ENCODE measurements around the gene TAS1R3.

The TAS1R3 gene

DNA sequence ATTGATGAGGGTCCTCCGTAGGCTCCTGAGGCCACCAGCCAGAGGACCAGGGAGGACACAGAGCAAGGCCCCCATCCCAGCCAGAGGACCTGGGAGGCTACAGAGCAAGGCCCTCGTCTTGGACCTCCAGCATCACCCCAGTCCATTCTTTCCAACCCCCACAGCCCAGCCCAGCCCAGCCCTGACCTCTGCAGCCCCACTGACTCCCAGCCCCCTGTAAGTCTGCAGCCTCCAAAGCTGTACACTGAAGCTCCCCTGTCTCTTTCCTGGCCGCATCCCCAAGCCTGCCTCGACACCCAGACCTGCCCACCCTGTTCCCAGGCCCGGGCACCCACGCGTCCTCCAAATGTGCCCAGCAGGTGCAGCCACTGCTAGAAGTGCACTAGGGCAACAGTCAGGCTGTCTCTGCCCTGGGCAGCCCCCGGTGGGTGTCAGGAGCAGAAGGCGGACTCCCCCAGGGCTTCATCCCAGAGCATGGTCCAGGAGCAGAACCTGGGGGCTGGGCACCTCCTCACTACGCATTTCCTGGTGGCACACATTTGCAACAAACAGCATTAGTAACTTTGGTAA, 16.0 kb downstream of the TAS1R3 start:
- no peak for DNase-seq (ENCODE audit: low read depth, low spot score)
- Histone ChIP-seq H3K27ac (ENCODE audit: low read length) (no peak overlapping the region), H3K4me1 (ENCODE audit: control insufficient read depth, insufficient read depth, low read length) (peaks cover 11% of the 10 kb centered on the region), H3K4me3 (ENCODE audit: low read length) (no peak overlapping the region), H3K36me3 (ENCODE audit: control insufficient read depth, insufficient read depth, low read length) (no peaks in the 10 kb centered on the region; the same call in 1 of the 2 replicates), H3K9me3 (ENCODE audit: control insufficient read depth, insufficient read depth, low read length) (no peaks in the 10 kb centered on the region), H3K27me3 (ENCODE audit: control insufficient read depth, insufficient read depth, low read length) (no peaks in the 10 kb centered on the region)
- no CpG with 5 or more reads among the region's 10 CpGs for WGBS (ENCODE audit: insufficient coverage, insufficient read length)

DNA sequence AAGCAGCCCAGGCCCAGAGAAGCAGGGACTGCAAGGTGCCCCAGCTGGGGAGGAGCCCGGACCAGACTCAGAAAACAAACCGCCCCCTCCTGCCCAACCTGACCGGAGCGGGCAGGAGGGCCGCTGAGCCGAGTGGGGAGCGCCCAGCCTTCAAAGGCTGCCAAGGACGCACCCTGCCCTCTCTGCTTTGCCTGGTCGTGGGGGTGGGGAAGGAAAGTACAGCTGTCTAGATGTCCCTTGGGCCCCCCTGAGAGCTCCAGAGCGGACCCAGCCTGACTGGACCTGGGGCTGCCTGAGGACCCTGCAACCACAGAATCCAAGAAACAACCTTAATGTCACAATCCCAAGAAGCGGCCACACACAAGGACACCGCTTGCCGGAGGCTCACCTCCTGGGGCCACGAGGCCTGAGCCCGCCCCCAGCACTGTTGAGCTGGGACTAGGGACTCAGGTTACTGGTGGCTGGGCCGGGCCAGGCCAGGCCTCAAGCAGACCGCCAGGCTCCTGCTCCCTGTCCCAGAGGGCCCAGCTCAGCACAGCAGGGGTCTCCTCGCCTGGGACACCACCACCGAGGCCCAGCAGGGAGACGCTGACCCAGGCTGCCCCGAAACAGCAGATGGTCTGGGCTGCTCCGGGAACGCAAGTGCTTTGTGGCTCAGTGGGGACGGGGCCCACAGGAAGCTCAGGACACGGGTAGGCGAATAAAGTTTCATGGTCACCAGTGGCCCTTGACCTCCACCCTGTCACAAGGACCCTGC, 16.8 kb downstream of the TAS1R3 start:
- no peak for DNase-seq (ENCODE audit: low read depth, low spot score)

DNA sequence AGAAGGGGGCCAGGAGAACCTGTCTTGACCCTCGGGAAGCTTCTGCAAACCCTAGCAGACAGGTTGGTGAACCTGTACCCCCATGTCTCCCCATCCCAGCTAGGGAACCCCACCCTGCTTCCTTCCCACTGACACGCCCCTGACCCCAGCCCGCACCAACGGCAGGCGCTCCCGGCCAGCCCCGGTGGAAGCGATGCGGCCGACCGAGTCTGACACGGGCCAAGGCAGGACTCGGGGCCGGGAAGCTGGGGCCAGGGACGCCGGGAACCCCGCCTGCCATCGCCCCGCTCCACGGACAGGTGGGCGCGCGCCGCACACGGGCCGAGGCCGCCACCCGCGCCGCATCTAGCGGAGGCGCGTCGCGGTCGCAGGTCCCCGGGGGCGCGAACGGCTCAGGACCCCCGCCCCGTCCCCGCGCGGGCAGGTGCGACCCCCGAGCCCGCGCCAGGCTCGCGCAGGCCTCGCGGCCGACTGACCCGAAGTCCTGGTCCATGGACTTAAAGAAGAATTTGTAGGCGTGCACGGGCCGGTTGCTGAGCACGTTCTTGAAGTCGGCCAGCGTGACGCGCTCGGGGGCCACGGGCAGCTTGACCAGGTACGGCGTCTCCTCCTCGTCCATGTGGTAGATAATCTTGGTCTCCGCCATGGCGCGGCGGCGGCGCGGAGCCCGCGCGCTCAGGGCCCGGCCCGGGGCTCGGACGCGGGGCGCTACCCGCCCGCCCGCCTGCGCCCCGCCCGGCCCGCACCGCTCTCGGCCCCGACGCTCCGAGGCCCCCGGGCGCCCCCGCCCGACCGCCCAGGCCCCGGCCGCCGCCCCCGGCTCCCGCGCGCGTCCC, 17.6 kb downstream of the TAS1R3 start:
- no peak for DNase-seq (ENCODE audit: low read depth, low spot score)
- Histone ChIP-seq H3K27ac (ENCODE audit: low read length) (no peak overlapping the region), H3K36me3 (ENCODE audit: control insufficient read depth, insufficient read depth, low read length) (no peaks in the 10 kb centered on the region; the same call in 1 of the 2 replicates), H3K4me1 (ENCODE audit: control insufficient read depth, insufficient read depth, low read length) (peaks cover 15% of the 10 kb centered on the region), H3K4me3 (ENCODE audit: low read length) (peak overlapping the region; percentile 55), H3K27me3 (ENCODE audit: control insufficient read depth, insufficient read depth, low read length) (no peaks in the 10 kb centered on the region), H3K9me3 (ENCODE audit: control insufficient read depth, insufficient read depth, low read length) (no peaks in the 10 kb centered on the region)
- WGBS (ENCODE audit: insufficient coverage, insufficient read length): no CpG with 5 or more reads among the region's 109 CpGs

More for the DNA sequence above, 16.8 kb downstream of the TAS1R3 start:
- Histone ChIP-seq H3K27me3 (ENCODE audit: control insufficient read depth, insufficient read depth, low read length) (no peaks in the 10 kb centered on the region), H3K4me1 (ENCODE audit: control insufficient read depth, insufficient read depth, low read length) (peaks cover 14% of the 10 kb centered on the region), H3K36me3 (ENCODE audit: control insufficient read depth, insufficient read depth, low read length) (no peaks in the 10 kb centered on the region; the same call in 1 of the 2 replicates), H3K27ac (ENCODE audit: low read length) (no peak overlapping the region), H3K4me3 (ENCODE audit: low read length) (peak overlapping the region; percentile 55; the same call in 1 of the 2 replicates), H3K9me3 (ENCODE audit: control insufficient read depth, insufficient read depth, low read length) (no peaks in the 10 kb centered on the region)
- WGBS (ENCODE audit: insufficient coverage, insufficient read length): no CpG with 5 or more reads among the region's 26 CpGs

DNA sequence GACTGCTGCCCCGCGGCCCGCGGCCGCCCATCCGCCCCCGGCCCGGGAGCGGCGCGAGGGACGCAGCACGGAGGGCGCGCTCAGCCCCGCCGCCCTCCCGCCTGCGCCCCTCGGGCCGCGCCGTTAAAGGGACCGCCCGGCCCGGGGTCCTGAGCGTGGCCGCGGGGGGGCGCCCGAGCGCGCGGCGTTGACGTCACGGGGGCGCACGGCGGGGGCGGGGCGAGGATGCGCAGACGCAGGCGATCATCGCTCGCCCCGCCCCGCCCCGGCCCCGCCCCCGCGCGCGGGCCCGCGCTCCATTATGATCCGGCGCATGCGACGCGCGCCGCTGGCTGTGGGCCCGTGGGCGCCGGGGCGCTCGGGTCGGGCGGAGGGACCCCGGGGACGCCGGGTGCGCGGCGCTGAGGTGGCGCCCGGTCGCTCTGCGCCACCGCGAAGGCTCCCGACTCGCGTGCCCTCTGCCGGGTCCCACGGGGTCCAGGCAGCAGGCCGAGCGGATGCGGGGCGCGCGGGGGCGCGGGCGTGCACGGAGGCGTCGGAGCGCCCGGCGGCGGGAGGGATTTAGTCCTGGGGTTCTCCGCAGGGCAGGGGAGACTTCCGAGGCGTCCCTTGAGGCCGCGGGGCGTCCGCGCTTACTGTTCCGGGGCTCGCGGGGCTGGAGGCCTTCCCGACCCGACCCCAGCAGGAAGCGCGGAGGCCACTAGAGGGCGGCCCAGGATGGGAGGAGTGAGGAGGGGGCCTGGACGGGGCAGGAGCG, 18.4 kb downstream of the TAS1R3 start, which contains the start of gene DVL1:
Gene DVL1, minus strand, starts transcription at position 163 of the 757 bp plus-strand sequence. CDS start 353 bp downstream, outside the sequence.
- Histone ChIP-seq H3K4me1 (ENCODE audit: control insufficient read depth, insufficient read depth, low read length) (peaks cover 17% of the 10 kb centered on the region), H3K9me3 (ENCODE audit: control insufficient read depth, insufficient read depth, low read length) (no peaks in the 10 kb centered on the region), H3K27me3 (ENCODE audit: control insufficient read depth, insufficient read depth, low read length) (no peaks in the 10 kb centered on the region), H3K4me3 (ENCODE audit: low read length) (peak within 1 kb of the TSS; percentile 98), H3K36me3 (ENCODE audit: control insufficient read depth, insufficient read depth, low read length) (no peaks in the 10 kb centered on the region; the same call in 1 of the 2 replicates), H3K27ac (ENCODE audit: low read length) (no peak within 1 kb of the TSS)
- no peak for DNase-seq (ENCODE audit: low read depth, low spot score)
- no CpG with 5 or more reads among the region's 122 CpGs for WGBS (ENCODE audit: insufficient coverage, insufficient read length)

DNA sequence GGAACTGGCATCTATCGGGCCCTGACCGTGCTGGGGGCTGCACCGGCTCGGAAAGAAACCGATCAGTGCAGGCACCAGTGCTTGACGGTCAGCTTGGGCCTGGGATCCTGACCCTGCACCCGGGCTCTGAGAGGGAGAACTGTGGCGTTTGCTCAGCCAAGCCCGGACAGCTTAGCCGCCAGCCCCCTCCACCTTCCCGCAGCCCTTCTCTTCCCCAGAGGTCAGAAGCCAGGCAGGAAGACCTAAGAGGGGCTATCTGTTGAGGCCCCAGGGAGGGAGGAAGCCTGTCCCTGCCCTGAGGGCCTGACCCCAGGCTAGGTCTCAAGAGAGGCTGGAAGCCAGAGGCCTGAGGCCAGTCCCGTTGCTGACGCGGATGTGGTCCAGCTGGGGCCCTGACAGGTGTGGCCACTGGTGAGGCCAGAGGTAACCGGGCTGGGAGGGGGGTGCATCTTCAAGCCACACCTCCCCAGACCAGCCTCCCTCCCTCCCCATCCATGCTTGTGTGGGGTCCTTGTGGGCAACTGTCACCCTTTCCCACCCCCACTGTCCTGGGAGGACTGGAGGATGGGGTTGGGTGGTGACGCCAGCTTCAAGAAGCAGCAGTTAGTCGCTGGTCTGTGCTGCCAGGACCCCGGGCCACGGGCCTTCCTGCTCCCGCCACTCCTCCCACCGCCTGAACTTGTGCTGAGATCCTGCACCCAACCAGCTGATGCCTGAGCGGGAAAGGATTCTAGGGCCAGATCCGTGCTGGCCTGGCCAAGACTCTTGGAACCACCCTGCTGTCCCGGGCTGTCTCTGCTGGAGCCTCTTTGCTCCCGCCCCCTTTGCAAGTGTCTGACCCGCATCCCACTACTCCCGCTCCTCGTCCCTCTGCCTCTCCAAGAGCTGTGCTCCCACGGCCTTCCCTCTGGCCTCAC, 20.7 kb downstream of the TAS1R3 start:
- Histone ChIP-seq H3K27me3 (ENCODE audit: control insufficient read depth, insufficient read depth, low read length) (peaks cover 3% of the 10 kb centered on the region; the same call in 1 of the 2 replicates), H3K4me3 (ENCODE audit: low read length) (no peak overlapping the region), H3K9me3 (ENCODE audit: control insufficient read depth, insufficient read depth, low read length) (no peaks in the 10 kb centered on the region), H3K27ac (ENCODE audit: low read length) (no peak overlapping the region), H3K36me3 (ENCODE audit: control insufficient read depth, insufficient read depth, low read length) (peaks cover 4% of the 10 kb centered on the region; the same call in 1 of the 2 replicates), H3K4me1 (ENCODE audit: control insufficient read depth, insufficient read depth, low read length) (peaks cover 22% of the 10 kb centered on the region)
- no peak for DNase-seq (ENCODE audit: low read depth, low spot score)
- no CpG with 5 or more reads among the region's 29 CpGs for WGBS (ENCODE audit: insufficient coverage, insufficient read length)

DNA sequence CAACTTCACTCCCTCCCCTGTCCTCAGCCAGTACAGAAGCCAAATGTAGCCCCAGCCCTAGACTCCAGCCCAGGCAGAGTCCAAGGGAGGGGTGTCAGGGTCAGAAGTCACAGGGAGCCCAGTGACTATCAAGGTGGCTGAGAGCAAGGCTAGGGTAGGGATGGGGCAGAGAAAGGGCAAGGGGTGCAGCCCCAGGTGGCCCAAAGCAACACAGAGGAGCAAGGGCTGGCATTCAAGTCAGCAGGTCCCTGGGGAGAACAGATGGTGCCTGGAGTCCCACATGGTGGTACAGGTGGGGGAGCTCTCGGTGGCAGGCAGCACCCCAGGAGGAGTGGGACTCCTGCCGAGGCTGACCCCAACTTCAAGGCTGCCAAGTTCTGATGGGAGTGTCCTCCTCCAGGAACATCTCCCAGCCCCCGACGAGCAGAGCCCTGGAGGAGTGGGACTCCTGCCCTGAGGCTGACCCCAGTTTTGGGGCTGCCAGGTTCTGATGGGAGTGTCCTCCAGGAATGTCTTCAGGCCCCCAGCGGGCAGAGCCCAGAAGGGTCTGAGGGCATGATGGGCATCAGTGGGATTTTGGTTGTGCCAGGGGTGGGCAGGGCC, 21.8 kb downstream of the TAS1R3 start:
- Histone ChIP-seq H3K4me1 (ENCODE audit: control insufficient read depth, insufficient read depth, low read length) (peaks cover 20% of the 10 kb centered on the region), H3K36me3 (ENCODE audit: control insufficient read depth, insufficient read depth, low read length) (peaks cover 4% of the 10 kb centered on the region; the same call in 1 of the 2 replicates), H3K27ac (ENCODE audit: low read length) (no peak overlapping the region), H3K27me3 (ENCODE audit: control insufficient read depth, insufficient read depth, low read length) (peaks cover 3% of the 10 kb centered on the region; the same call in 1 of the 2 replicates), H3K9me3 (ENCODE audit: control insufficient read depth, insufficient read depth, low read length) (no peaks in the 10 kb centered on the region), H3K4me3 (ENCODE audit: low read length) (no peak overlapping the region)
- WGBS (ENCODE audit: insufficient coverage, insufficient read length): no CpG with 5 or more reads among the region's 5 CpGs
- no peak for DNase-seq (ENCODE audit: low read depth, low spot score)

DNA sequence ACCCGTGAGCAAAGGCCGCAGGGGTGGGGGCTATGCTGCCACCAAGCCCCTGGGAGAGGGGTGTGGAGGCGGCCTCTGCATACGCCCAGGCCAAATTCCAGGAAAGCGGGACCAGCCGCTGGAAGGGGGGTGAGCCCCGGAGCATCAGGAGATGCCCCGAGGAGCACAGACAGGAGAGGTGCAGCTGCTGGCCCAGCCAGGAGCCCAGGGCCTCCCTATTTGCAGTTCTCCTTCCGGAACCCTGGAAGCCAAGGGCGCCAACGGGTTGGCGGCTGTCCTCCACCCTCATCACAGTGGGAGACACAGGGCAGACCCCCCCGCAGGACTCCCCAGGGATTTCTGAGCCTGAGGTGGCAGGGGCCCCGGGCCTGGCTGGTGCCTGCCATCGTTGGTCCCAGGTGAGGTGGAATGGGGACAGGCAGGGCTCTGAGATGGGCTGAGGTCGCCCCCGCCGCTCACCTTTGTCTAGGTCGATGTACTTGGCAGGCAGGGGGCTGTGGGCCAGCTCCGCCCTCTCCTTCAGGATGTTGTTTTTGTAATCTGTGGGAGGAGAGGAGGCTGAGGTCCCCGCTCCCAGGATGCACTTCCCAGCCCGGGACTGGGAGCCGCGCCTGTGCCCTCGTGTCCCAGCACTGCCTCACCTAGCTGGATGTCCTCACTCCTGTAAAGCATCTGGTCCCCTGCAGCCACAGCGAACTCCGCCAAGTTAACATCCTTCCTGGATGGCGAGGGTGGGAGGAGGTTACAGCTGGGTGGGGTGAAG, 22.5 kb downstream of the TAS1R3 start:
- no CpG with 5 or more reads among the region's 28 CpGs for WGBS (ENCODE audit: insufficient coverage, insufficient read length)
- no peaks in the 10 kb centered on the region for H3K9me3 ChIP-seq (ENCODE audit: control insufficient read depth, insufficient read depth, low read length)
- H3K36me3 ChIP-seq (ENCODE audit: control insufficient read depth, insufficient read depth, low read length): peaks cover 4% of the 10 kb centered on the region; the same call in 1 of the 2 replicates
- no peak overlapping the region for H3K27ac ChIP-seq (ENCODE audit: low read length)
- DNase-seq (ENCODE audit: low read depth, low spot score): no peak
- peaks cover 3% of the 10 kb centered on the region; the same call in 1 of the 2 replicates for H3K27me3 ChIP-seq (ENCODE audit: control insufficient read depth, insufficient read depth, low read length)
- H3K4me1 ChIP-seq (ENCODE audit: control insufficient read depth, insufficient read depth, low read length): peaks cover 20% of the 10 kb centered on the region
- H3K4me3 ChIP-seq (ENCODE audit: low read length): no peak overlapping the region; the same call in 1 of the 2 replicates

DNA sequence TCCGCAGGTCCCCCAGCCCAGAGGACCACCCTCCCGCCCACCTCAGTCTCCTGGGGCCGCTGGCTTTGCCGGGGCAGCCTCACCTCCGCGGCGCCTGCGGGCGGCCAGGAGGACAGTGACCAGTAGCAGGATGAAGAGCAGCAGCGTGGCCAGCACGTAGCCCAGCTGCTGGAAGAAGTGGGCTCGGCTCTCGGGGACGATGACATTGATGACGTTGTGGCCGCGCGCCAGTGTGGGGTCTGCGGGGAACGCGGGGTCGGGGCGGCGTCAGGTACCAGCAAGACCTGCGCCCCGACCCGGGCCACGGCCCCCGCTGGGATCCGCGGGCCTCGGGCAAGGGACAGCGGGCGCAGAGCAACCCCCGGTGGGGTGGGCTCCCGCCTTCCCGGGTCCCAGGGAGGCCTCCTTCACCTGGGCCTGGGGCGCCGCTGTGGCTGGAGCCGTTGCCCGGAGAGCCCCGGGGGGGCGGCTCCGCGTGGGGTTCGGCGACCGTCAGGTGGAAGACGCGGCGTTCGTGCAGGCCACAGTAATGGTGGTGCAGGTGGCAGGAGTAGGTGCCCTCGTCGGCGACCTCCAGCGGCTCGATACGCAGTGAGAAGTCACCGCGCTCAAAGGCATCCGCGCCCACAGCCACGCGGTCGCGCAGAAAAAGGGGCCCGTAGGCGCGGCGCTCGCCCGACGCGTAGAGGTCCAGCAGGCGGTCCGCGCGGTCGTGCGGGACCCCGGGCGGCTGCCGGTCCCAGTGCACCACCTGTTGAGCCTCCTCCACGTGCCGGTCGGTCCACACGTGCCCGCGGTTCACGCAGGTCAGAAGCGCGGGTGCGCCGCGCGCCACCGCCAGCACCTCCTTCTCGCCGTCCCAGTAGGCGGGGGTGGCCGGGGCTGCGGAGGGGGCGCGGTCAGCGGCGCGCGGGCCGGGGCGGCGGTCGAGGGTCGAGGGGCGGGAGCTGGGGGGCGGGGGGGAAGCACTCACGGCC, 23.5 kb downstream of the TAS1R3 start:
- no CpG with 5 or more reads among the region's 116 CpGs for WGBS (ENCODE audit: insufficient coverage, insufficient read length)
- Histone ChIP-seq H3K27ac (ENCODE audit: low read length) (no peak overlapping the region), H3K27me3 (ENCODE audit: control insufficient read depth, insufficient read depth, low read length) (peaks cover 3% of the 10 kb centered on the region; the same call in 1 of the 2 replicates)

More for the DNA sequence above, 23.5 kb downstream of the TAS1R3 start:
- Histone ChIP-seq H3K4me3 (ENCODE audit: low read length) (peak overlapping the region; percentile 22; the same call in 1 of the 2 replicates), H3K36me3 (ENCODE audit: control insufficient read depth, insufficient read depth, low read length) (peaks cover 4% of the 10 kb centered on the region; the same call in 1 of the 2 replicates), H3K9me3 (ENCODE audit: control insufficient read depth, insufficient read depth, low read length) (no peaks in the 10 kb centered on the region), H3K4me1 (ENCODE audit: control insufficient read depth, insufficient read depth, low read length) (peaks cover 26% of the 10 kb centered on the region)
- DNase-seq (ENCODE audit: low read depth, low spot score): no peak

Data from iPS DF 6.9 (cell line).